H9 (cell line): ENCODE measurements around the gene TNFAIP6. TPM values are rescaled to one million over a fixed set of nuclear protein-coding genes. Genes with fewer than 3 reads are reported as not detected.

Experiments
- DNase-seq: peaks from one replicate; pipeline ENCODE4 v3.0.0-alpha.2; 2017
- H2AFZ ChIP-seq: one replicate; pipeline ENCODE4 v1.6.1; 2013; ENCODE audit warnings: mild to moderate bottlenecking, low read length, control low read depth, moderate library complexity
- H2AK5ac ChIP-seq: 2 replicates; pipeline ENCODE4 v1.6.1; 2013; ENCODE audit warnings: low read length, control low read depth, mixed read lengths; ENCODE audit not compliant: insufficient read length
- H2BK120ac ChIP-seq: one replicate; pipeline ENCODE4 v1.6.1; 2013; ENCODE audit warnings: low read depth, mild to moderate bottlenecking, low read length, control low read depth, inconsistent platforms; ENCODE audit not compliant: poor library complexity, severe bottlenecking
- H2BK12ac ChIP-seq: 2 replicates; pipeline ENCODE4 v1.6.1; 2013; ENCODE audit warnings: low read length, control low read depth, mixed read lengths, low read depth; ENCODE audit not compliant: insufficient read length
- H2BK15ac ChIP-seq: 2 replicates; pipeline ENCODE4 v1.6.1; 2013; ENCODE audit warnings: low read depth, low read length, control low read depth
- H2BK20ac ChIP-seq: one replicate; pipeline ENCODE4 v1.6.1; 2013; ENCODE audit warnings: low read depth, mild to moderate bottlenecking, low read length, control low read depth, inconsistent platforms; ENCODE audit not compliant: poor library complexity, severe bottlenecking
- H2BK5ac ChIP-seq: 2 replicates; pipeline ENCODE4 v1.6.1; 2013; ENCODE audit warnings: low read length, control low read depth, mixed read lengths; ENCODE audit not compliant: insufficient read length
- H3K14ac ChIP-seq: 2 replicates; pipeline ENCODE4 v1.6.1; 2013; ENCODE audit warnings: low read length, control low read depth; ENCODE audit not compliant: insufficient read depth
- H3K18ac ChIP-seq: 2 replicates; pipeline ENCODE4 v1.6.1; 2013; ENCODE audit warnings: low read depth, mild to moderate bottlenecking, mixed read lengths, low read length, control low read depth; ENCODE audit not compliant: insufficient read length
- H3K23ac ChIP-seq: 2 replicates; pipeline ENCODE4 v1.6.1; 2013; ENCODE audit warnings: low read length, control low read depth, mixed read lengths, low read depth; ENCODE audit not compliant: insufficient read length
- H3K23me2 ChIP-seq: 2 replicates; pipeline ENCODE4 v1.6.1; 2013; ENCODE audit warnings: low read depth, mild to moderate bottlenecking, mixed read lengths, low read length, control low read depth; ENCODE audit not compliant: insufficient read length, poor library complexity, severe bottlenecking
- H3K27ac ChIP-seq: 2 replicates; pipeline ENCODE4 v1.5.1; 2013; ENCODE audit warnings: low read length, control low read depth, mixed read lengths, low read depth; ENCODE audit not compliant: insufficient read length
- H3K27me3 ChIP-seq: 2 replicates; pipeline ENCODE4 v1.6.1; 2013; ENCODE audit warnings: low read length, control low read depth, inconsistent platforms; ENCODE audit not compliant: insufficient read depth
- H3K4ac ChIP-seq: 2 replicates; pipeline ENCODE4 v1.6.1; 2013; ENCODE audit warnings: low read depth, mild to moderate bottlenecking, control low read depth, inconsistent platforms, low read length, moderate library complexity
- H3K4me1 ChIP-seq: 2 replicates; pipeline ENCODE4 v1.6.1; 2013; ENCODE audit warnings: low read length, control low read depth, inconsistent platforms; ENCODE audit not compliant: insufficient read depth
- H3K4me2 ChIP-seq: 2 replicates; pipeline ENCODE4 v1.6.1; 2013; ENCODE audit warnings: low read length, control low read depth, mixed read lengths; ENCODE audit not compliant: insufficient read length, insufficient read depth
- H3K56ac ChIP-seq: 2 replicates; pipeline ENCODE4 v1.6.1; 2013; ENCODE audit warnings: low read depth, mild to moderate bottlenecking, mixed read lengths, low read length, control low read depth; ENCODE audit not compliant: insufficient read length
- H3K79me1 ChIP-seq: 2 replicates; pipeline ENCODE4 v1.6.1; 2013; ENCODE audit warnings: low read depth, mild to moderate bottlenecking, moderate library complexity, low read length, control low read depth, inconsistent platforms; ENCODE audit not compliant: insufficient read depth, poor library complexity, severe bottlenecking
- H3K79me2 ChIP-seq: 2 replicates; pipeline ENCODE4 v1.6.1; 2013; ENCODE audit warnings: low read length, control low read depth, inconsistent platforms; ENCODE audit not compliant: insufficient read depth
- H3K9ac ChIP-seq: 2 replicates; pipeline ENCODE4 v1.6.1; 2013; ENCODE audit warnings: low read length, control low read depth, mixed read lengths; ENCODE audit not compliant: insufficient read length; ENCODE audit errors: extremely low read depth
- H3K9me3 ChIP-seq: one replicate; pipeline ENCODE4 v1.6.1; 2013; ENCODE audit warnings: low read depth, low read length, inconsistent platforms; ENCODE audit not compliant: control insufficient read depth
- H3T11ph ChIP-seq: one replicate; pipeline ENCODE4 v1.6.1; 2013; ENCODE audit warnings: mild to moderate bottlenecking, low read length, control low read depth, inconsistent platforms
- H4K20me1 ChIP-seq: one replicate; pipeline ENCODE4 v1.6.1; 2013; ENCODE audit not compliant: control insufficient read depth, insufficient read length, insufficient read depth
- H4K5ac ChIP-seq: 2 replicates; pipeline ENCODE4 v1.6.1; 2013; ENCODE audit warnings: low read depth, mild to moderate bottlenecking, mixed read lengths, low read length, control low read depth; ENCODE audit not compliant: insufficient read length
- H4K8ac ChIP-seq: replicated peaks from 2 replicates; pipeline ENCODE4 v1.6.1; 2013; ENCODE audit warnings: low read length, control low read depth, mixed read lengths, low read depth; ENCODE audit not compliant: insufficient read length
- H4K91ac ChIP-seq: 2 replicates; pipeline ENCODE4 v1.6.1; 2013; ENCODE audit warnings: low read depth, mild to moderate bottlenecking, moderate library complexity, mixed read lengths, low read length, control low read depth; ENCODE audit not compliant: insufficient read length
- H3K27ac Mint-ChIP-seq, 3 experiments: 2 replicates in 2 of 3; 3 replicates in 1 of 3; pipeline ENCODE4 v1.8.0; 2020 to 2021; ENCODE audit warnings: mixed read lengths in 3 of 3, mild to moderate bottlenecking in 1 of 3, moderate library complexity in 1 of 3
- H3K27me3 Mint-ChIP-seq: 2 replicates; pipeline ENCODE4 v1.8.0; 2021; ENCODE audit warnings: low read depth, mild to moderate bottlenecking, moderate library complexity, mixed read lengths
- H3K36me3 Mint-ChIP-seq, 3 experiments: 2 replicates in 2 of 3; 3 replicates in 1 of 3; pipeline ENCODE4 v1.8.0; 2020 to 2021; ENCODE audit warnings: low read depth in 3 of 3, mixed read lengths in 3 of 3; ENCODE audit not compliant: insufficient read depth in 1 of 3
- H3K4me1 Mint-ChIP-seq, 2 experiments: 2 replicates each; pipeline ENCODE4 v1.8.0; 2020; ENCODE audit warnings: mixed read lengths in 2 of 2
- H3K4me3 Mint-ChIP-seq, 2 experiments: 2 replicates in 1 of 2; 3 replicates in 1 of 2; pipeline ENCODE4 v1.8.0; 2020 to 2021; ENCODE audit warnings: mild to moderate bottlenecking in 2 of 2, mixed read lengths in 2 of 2, moderate library complexity in 1 of 2
- H3K9me3 Mint-ChIP-seq, 2 experiments: 2 replicates in 1 of 2; 3 replicates in 1 of 2; pipeline ENCODE4 v1.8.0; 2020; ENCODE audit warnings: mild to moderate bottlenecking in 2 of 2, mixed read lengths in 2 of 2, moderate library complexity in 1 of 2
- CTCF ChIP-seq: fragments of 200-600 bp; sonication (generic); conservative IDR thresholded peaks from 3 replicates; pipeline ENCODE4 v1.8.0; 2021; ENCODE audit warnings: antibody characterized with exemption, mild to moderate bottlenecking
- WGBS: extraction: QIAGEN DNeasy Blood & Tissue Kit; methylation state at CpG from one replicate; pipeline ENCODE4 v1.1.7; 2013; ENCODE audit warnings: missing lambda C conversion rate, low lambda C conversion rate, mixed read lengths; ENCODE audit not compliant: insufficient read length; ENCODE audit errors: extremely low coverage; 5-methylcytosine and 5-hydroxymethylcytosine counted together
- total RNA-seq: library from RNA; stranded (reverse); gene quantifications from 2 replicates; pipeline ENCODE4 v1.2.1, GENCODE V29; 2021

Gene TNFAIP6
- total RNA-seq, 1 experiment from 2014 or later: 1.2 TPM

DNA sequence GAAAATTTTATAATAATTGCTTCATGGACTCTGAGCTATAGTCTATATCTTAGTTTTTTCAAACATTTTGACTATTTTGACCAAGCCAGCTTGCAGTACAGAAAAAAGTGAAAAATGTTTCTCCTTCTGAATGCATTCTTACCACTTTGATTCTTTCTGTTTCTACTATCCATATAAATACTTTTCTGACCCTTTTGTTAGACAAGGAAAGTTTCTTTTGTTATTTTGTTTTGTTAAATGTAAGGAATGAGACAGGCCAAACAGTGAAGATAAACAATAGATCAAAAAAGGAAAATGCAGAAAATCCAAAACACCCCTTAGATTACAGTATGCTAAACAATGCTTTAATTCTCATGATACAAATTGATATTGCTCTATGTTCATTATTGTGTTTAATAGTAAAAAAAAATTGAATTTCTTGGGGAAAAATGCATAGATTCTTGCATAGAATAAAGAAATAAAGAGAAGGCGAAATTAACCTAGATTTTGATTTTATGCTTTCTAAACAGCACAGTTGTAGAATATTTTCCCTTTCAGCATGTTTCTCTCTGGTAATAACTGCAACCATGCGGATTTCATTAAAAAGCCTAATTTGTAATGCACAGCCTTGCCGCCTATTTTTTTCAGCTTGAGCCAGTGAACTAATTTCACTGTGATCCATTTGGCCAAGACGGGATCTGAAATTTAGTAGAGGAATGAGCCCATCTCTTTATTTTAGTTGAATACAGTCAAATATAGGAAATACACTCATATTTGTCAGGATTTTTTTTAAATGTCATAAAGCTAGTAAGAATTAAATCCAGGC is 976 bp downstream of the TNFAIP6 start:
- no peak overlapping the region for H2BK15ac ChIP-seq
- WGBS: no CpG with 5 or more reads among the region's 4 CpGs
- no peak overlapping the region for H3K27ac ChIP-seq
- no peak overlapping the region; a peak in 1 of 5 replicates for H3K4me3 Mint-ChIP-seq
- no peak overlapping the region for H3K14ac ChIP-seq
- H4K8ac ChIP-seq: no peak overlapping the region
- H3K9ac ChIP-seq: no peak overlapping the region
- no peaks in the 10 kb centered on the region for H3K27me3 ChIP-seq
- no peak overlapping the region for H2AFZ ChIP-seq
- no peak overlapping the region for H2BK120ac ChIP-seq
- peak overlapping the region; percentile 3 to 35 (median 15); a peak in 5 of 7 replicates for H3K27ac Mint-ChIP-seq
- H3K4me2 ChIP-seq: no peak overlapping the region
- H3K4me1 ChIP-seq: peaks cover 15% of the 10 kb centered on the region; the same call in 1 of the 2 replicates
- H3K79me1 ChIP-seq: no peaks in the 10 kb centered on the region
- H3K27me3 Mint-ChIP-seq: no peaks in the 10 kb centered on the region
- no peak for TF ChIP-seq CTCF
- no peak overlapping the region for H2AK5ac ChIP-seq
- no peaks in the 10 kb centered on the region for H3K79me2 ChIP-seq
- DNase-seq: no peak
- H4K91ac ChIP-seq: no peak overlapping the region
- H3K23ac ChIP-seq: no peak overlapping the region
- no peaks in the 10 kb centered on the region for H3K23me2 ChIP-seq
- H2BK5ac ChIP-seq: no peak overlapping the region
- H4K5ac ChIP-seq: no peak overlapping the region
- no peak overlapping the region for H3K4ac ChIP-seq
- no peaks in the 10 kb centered on the region for H3K9me3 ChIP-seq
- no peaks in the 10 kb centered on the region; a peak in 2 of 5 replicates for H3K9me3 Mint-ChIP-seq
- no peak overlapping the region for H3K56ac ChIP-seq
- no peak overlapping the region for H2BK20ac ChIP-seq
- H2BK12ac ChIP-seq: no peak overlapping the region
- H3K4me1 Mint-ChIP-seq: peaks cover 29 to 34% of the 10 kb centered on the region in 2 experiments
- H3K36me3 Mint-ChIP-seq: peaks cover 0 to 5% (median 2%) of the 10 kb centered on the region in 3 experiments; a peak in 2 of 7 replicates
- H4K20me1 ChIP-seq: no peaks in the 10 kb centered on the region
- H3T11ph ChIP-seq: no peak overlapping the region
- H3K18ac ChIP-seq: no peak overlapping the region
